ENCODE measurements around the gene HDAC8.

The HDAC8 gene

GRCh38 chrX:72317139-72317538 is 255.5 kb downstream of the HDAC8 start:
- no peak for DNase-seq (ENCODE audit: low read depth in 2 of 2)

- no peak for DNase-seq (ENCODE audit: low read depth in 2 of 2)
These were observed 256.1 kb downstream of the HDAC8 start for GRCh38 chrX:72316408-72317110.

GRCh38 chrX:72314881-72315280 is 257.8 kb downstream of the HDAC8 start:
- no peak for DNase-seq (ENCODE audit: low read depth in 2 of 2)

- DNase-seq (ENCODE audit: low read depth in 2 of 2): no peak
These were observed 258.7 kb downstream of the HDAC8 start for GRCh38 chrX:72313707-72314641.

- DNase-seq (ENCODE audit: low read depth in 2 of 2): no peak
These were observed 260.2 kb downstream of the HDAC8 start for GRCh38 chrX:72312311-72312940.

- no peak for DNase-seq (ENCODE audit: low read depth in 2 of 2)
These were observed 263.2 kb downstream of the HDAC8 start for GRCh38 chrX:72309297-72310071.

- no peak for DNase-seq (ENCODE audit: low read depth in 2 of 2)
These were observed 263.9 kb downstream of the HDAC8 start for GRCh38 chrX:72308566-72309296.

- DNase-seq (ENCODE audit: low read depth in 2 of 2): no peak
These were observed 264.5 kb downstream of the HDAC8 start for GRCh38 chrX:72308209-72308565.

GRCh38 chrX:72307646-72308051 is 265.0 kb downstream of the HDAC8 start:
- no peak for DNase-seq (ENCODE audit: low read depth in 2 of 2)

- DNase-seq (ENCODE audit: low read depth in 2 of 2): no peak
These were observed 265.6 kb downstream of the HDAC8 start for GRCh38 chrX:72306851-72307645.

- DNase-seq (ENCODE audit: low read depth in 2 of 2): no peak
These were observed 266.4 kb downstream of the HDAC8 start for GRCh38 chrX:72306085-72306801.

- no peak for DNase-seq (ENCODE audit: low read depth in 2 of 2)
These were observed 267.2 kb downstream of the HDAC8 start, which contains the start of gene CITED1 for GRCh38 chrX:72305286-72306084. TSS of gene CITED1 (minus strand) at chrX:72305914. CDS start at chrX:72302869, 3,045 bp downstream.

GRCh38 chrX:72304877-72305276 is 267.8 kb downstream of the HDAC8 start:
- no peak for DNase-seq (ENCODE audit: low read depth in 2 of 2)

- no peak for DNase-seq (ENCODE audit: low read depth in 2 of 2)
These were observed 270.9 kb downstream of the HDAC8 start for GRCh38 chrX:72301781-72302180.

GRCh38 chrX:72299891-72300630 is 272.6 kb downstream of the HDAC8 start:
- DNase-seq (ENCODE audit: low read depth in 2 of 2): no peak

- no peak for DNase-seq (ENCODE audit: low read depth in 2 of 2)
These were observed 274.5 kb downstream of the HDAC8 start for GRCh38 chrX:72297953-72298730.

GRCh38 chrX:72296991-72297390 is 275.7 kb downstream of the HDAC8 start:
- no peak for DNase-seq (ENCODE audit: low read depth in 2 of 2)

All from stimulated activated CD4-positive, alpha-beta T cell treated with anti-CD3 and anti-CD28 coated beads, Interleukin-12 subunit alpha, Interleukin-12 subunit beta, amount 100 ng/mL, for 24 hours (primary cell).